Measurements from ENCODE around the gene EPHB3. TPM values are rescaled to one million over a fixed set of nuclear protein-coding genes. Genes with fewer than 3 reads are reported as not detected.
A peak's percentile ranks its signal among the peaks of the same experiment; 100 is the strongest.

EPHB3 gene
- total and polyA plus RNA-seq, 2 of the 4 experiments (the other 2 are of a cell fraction): 0.72 to 2.9 TPM

DNA sequence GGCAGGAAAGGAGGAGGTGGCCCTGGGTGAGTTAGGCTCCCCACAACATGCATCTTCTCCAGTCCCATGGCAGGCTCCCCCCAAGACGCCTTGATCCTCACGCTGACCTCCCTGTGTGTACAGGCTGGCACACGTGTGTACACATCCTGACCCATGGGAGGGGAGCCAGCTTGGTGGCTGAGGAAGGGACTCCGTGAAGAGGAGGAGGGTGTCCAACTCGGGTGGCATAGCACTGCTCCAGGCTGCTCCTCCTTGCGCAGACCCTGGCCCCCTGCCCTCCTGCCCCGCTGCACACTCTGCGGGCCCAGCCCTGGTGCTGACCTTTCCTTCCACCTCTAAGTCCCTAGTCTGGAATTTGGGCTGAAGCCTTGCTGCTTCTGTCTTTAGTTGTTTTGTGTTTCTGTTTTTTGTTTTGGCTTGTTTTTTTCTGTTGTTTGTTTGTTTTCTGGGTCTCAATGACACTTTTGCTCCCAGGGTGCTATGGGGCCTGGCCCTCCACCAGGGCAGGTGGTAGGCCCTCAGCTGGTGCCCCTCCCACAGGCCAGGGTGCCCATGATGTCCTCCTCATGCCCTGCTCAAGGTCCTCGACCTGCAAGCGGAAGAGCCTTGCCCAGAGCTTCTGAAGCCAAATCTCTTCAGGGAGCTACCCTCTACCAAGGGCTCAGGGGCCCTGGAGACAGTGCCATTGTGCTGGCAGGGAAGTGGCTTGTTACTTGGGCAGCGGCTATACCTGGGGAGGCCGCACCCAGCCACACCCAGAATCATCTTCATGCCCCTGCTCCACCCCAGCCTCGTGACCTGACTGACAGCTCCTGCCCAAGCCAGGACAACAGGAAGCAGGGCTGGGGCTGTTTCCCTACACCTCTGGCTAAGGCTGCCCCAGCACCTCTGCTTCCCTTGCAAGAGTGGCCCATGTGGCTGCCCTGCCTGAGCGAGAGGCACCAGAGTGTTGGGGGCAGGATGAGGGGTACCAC, 5.1 kb downstream of the EPHB3 start (continued):
- no peak for TF ChIP-seq CHD1 (IDR thresholded peaks at IDR 0.05; ENCODE audit: low read depth, low read length)
- no peak for TF ChIP-seq MXI1 (IDR thresholded peaks at IDR 0.05; ENCODE audit: borderline replicate concordance, low read depth, low read length)
- TF ChIP-seq FOS (IDR thresholded peaks at IDR 0.05; ENCODE audit: low read depth, low read length): no peak

DNA sequence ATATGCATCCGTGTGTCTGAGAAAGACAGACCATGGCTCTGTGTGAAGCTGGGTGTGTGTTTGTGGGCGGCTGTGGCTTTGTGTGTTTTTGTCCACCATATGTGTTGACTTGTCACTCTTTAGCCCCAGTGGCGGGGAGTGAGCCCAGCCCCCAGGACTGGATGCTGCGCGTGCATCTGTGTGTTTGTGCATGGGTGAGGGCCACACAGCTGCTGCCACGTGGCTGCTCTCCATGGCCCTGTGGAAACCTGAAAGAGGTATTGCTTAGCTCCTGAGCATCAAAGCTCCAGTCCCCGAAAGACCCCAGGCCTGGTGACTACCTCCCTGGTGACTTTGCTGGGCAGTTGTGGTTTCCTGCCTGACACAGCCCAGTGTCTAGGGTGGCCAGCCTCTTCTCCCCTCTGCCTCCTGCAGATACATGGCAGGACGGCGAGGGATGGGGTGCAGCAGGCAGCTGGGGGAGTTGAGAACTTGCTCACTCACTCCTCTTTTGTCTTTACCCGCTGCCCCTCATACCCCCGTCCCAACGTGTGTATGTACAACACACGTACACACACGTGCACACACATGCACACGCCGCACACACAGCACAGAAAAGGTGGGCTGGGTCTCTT, 6.5 kb downstream of the EPHB3 start:
- H3K4me2 ChIP-seq (ENCODE audit: low read depth, low read length): peak overlapping the region; percentile 79
- peaks cover 9% of the 10 kb centered on the region; the same call in 1 of the 2 replicates for H3K36me3 ChIP-seq (ENCODE audit: control insufficient read depth, insufficient read depth, low read length)
- dilution Hi-C loops (cut with HindIII; ENCODE audit: low sequenced_read_pairs, unreplicated experiment): no loop called here
- H2BK5ac ChIP-seq (ENCODE audit: low read depth, low read length, poor library complexity, severe bottlenecking): peak overlapping the region; percentile 79
- H3K9ac ChIP-seq (ENCODE audit: low read depth, low read length): peak overlapping the region; percentile 70
- H4K5ac ChIP-seq (ENCODE audit: low read depth, low read length): peak overlapping the region; percentile 80
- H2AFZ ChIP-seq (replicated peaks; ENCODE audit: low read length, poor library complexity): peak overlapping the region; percentile 94
- TF ChIP-seq, protein P1, sequence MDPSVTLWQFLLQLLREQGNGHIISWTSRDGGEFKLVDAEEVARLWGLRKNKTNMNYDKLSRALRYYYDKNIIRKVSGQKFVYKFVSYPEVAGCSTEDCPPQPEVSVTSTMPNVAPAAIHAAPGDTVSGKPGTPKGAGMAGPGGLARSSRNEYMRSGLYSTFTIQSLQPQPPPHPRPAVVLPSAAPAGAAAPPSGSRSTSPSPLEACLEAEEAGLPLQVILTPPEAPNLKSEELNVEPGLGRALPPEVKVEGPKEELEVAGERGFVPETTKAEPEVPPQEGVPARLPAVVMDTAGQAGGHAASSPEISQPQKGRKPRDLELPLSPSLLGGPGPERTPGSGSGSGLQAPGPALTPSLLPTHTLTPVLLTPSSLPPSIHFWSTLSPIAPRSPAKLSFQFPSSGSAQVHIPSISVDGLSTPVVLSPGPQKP (IDR thresholded peaks at IDR 0.05; ENCODE audit: borderline replicate concordance, low read depth, low read length): no peak
- TF ChIP-seq MAZ (IDR thresholded peaks at IDR 0.05; ENCODE audit: borderline replicate concordance, low read depth, low read length): 0 out of 2 replicates have a peak, but pooled peaks have one; percentile 23
- no peak for TF ChIP-seq NFE2L2 (IDR thresholded peaks at IDR 0.05; ENCODE audit: low read depth, low read length)
- TF ChIP-seq MXI1 (IDR thresholded peaks at IDR 0.05; ENCODE audit: borderline replicate concordance, low read depth, low read length): 0 out of 2 replicates have a peak, but pooled peaks have one; percentile 18
- H2BK20ac ChIP-seq (ENCODE audit: low read depth, low read length): peak overlapping the region; percentile 92
- peaks cover 50% of the 10 kb centered on the region for H3K4me1 ChIP-seq (ENCODE audit: control insufficient read depth, insufficient read depth, low read length)
- H3K56ac ChIP-seq (ENCODE audit: extremely low read depth, insufficient read depth, low read length): peak overlapping the region; percentile 85; the same call in 1 of the 2 replicates
- H4K91ac ChIP-seq (ENCODE audit: insufficient read depth, low read depth, low read length): peak overlapping the region; percentile 88
- in situ Hi-C loops (cut with MboI; ENCODE audit: low sequenced_read_pairs): no loop called here
- H3K14ac ChIP-seq (replicated peaks; ENCODE audit: low read depth, low read length): peak overlapping the region; percentile 90
- peak overlapping the region; percentile 73 for H2AK5ac ChIP-seq (ENCODE audit: low read depth, low read length)
- peaks cover 4% of the 10 kb centered on the region; the same call in 1 of the 2 replicates for H4K20me1 ChIP-seq (ENCODE audit: insufficient read depth, low read length)
- H3K9me1 ChIP-seq (ENCODE audit: insufficient read depth, low read length): peaks cover 24% of the 10 kb centered on the region
- no peaks in the 10 kb centered on the region for H3K9me3 ChIP-seq (ENCODE audit: control insufficient read depth, insufficient read depth, low read length)
- H2BK120ac ChIP-seq (ENCODE audit: low read depth, low read length): peak overlapping the region; percentile 93
- peaks cover 4 to 50% of the 10 kb centered on the region in 2 experiments; a peak in 2 of 4 replicates for H3K79me1 ChIP-seq (ENCODE audit: low read depth in 1 of 2, low read length in 2 of 2)
- peak overlapping the region; percentile 70 for H3K23ac ChIP-seq (ENCODE audit: low read depth, low read length)
- CTCF ChIA-PET: no interaction called here
- H4K8ac ChIP-seq (ENCODE audit: low read depth in 2 of 2, low read length in 2 of 2): peak overlapping the region; percentile 72 to 95
- H3K4me3 ChIP-seq (ENCODE audit: insufficient read depth, low read depth, low read length): no peak overlapping the region
- BruUV-seq (replicated peaks): no TSS peak
- 48% methylated on average over 4 of the region's 16 CpGs; no CpG with 5 or more reads in 1 of the 2 experiments for WGBS, 2 experiments (ENCODE audit: extremely low coverage in 2 of 2, insufficient read length in 1 of 2)
- H2BK15ac ChIP-seq (ENCODE audit: low read depth, low read length): peak overlapping the region; percentile 22; the same call in 1 of the 3 replicates
- H3K4ac ChIP-seq (ENCODE audit: low read depth, low read length): peak overlapping the region; percentile 97
- H2AK9ac ChIP-seq (replicated peaks; ENCODE audit: low read depth, low read length, poor library complexity): peak overlapping the region; percentile 96
- DNase-seq (no peak), ATAC-seq (ENCODE audit: low read depth) (no peak)
- H3K27ac ChIP-seq (ENCODE audit: insufficient read depth, low read length): peak overlapping the region; percentile 93
- H3K18ac ChIP-seq (ENCODE audit: low read depth, low read length): peak overlapping the region; percentile 59
- intact Hi-C loops (cut with micrococcal nuclease): loop anchor here (2.0 kb wide), 2 partner anchors 69 to 121 kb away; no protein-coding TSS in a partner anchor
- POLR2A ChIA-PET (ENCODE audit: unreplicated experiment): no interaction called here
- no peaks in the 10 kb centered on the region for H3K27me3 ChIP-seq (ENCODE audit: control insufficient read depth, insufficient read depth, low read length)
